HepG2 (cell line): ENCODE data around the gene EYA2.

Experiments used
- DNMT3B ChIP-seq: conservative IDR thresholded peaks from 2 replicates; pipeline ENCODE4 v1.6.1; 2016; ENCODE audit warnings: missing biosample characterization, control low read depth
- FOXK1 ChIP-seq: sonication (generic); formaldehyde crosslinking; IDR thresholded peaks from 2 replicates; pipeline ENCODE4 v1.4.0; 2020; ENCODE audit warnings: low read depth, missing genetic modification reagents, borderline replicate concordance
- JUN ChIP-seq: sonication (generic); formaldehyde crosslinking; IDR thresholded peaks from 2 replicates; pipeline ENCODE4 v1.4.0; 2020; ENCODE audit warnings: mild to moderate bottlenecking, missing genetic modification reagents
- POLR2A ChIP-seq, 2 experiments: IDR thresholded peaks; 2 replicates each; pipeline ENCODE4 v1.6.1; 2011; ENCODE audit warnings: low read depth in 2 of 2, low read length in 2 of 2, mild to moderate bottlenecking in 1 of 2, moderate library complexity in 1 of 2; ENCODE audit not compliant: insufficient read depth in 1 of 2
- ZIK1 ChIP-seq: sonication (generic); formaldehyde crosslinking; IDR thresholded peaks from 2 replicates; pipeline ENCODE4 v1.5.0; 2020; ENCODE audit warnings: mild to moderate bottlenecking, low read depth, missing genetic modification reagents, borderline replicate concordance
- ZNF124 ChIP-seq: sonication (generic); formaldehyde crosslinking; IDR thresholded peaks from 2 replicates; pipeline ENCODE4 v1.4.0; 2020; ENCODE audit warnings: missing genetic modification reagents
- ZNF607 ChIP-seq: sonication (generic); formaldehyde crosslinking; IDR thresholded peaks from 2 replicates; pipeline ENCODE4 v1.5.1; 2020; ENCODE audit warnings: missing genetic modification reagents, mild to moderate bottlenecking, borderline replicate concordance

DNA sequence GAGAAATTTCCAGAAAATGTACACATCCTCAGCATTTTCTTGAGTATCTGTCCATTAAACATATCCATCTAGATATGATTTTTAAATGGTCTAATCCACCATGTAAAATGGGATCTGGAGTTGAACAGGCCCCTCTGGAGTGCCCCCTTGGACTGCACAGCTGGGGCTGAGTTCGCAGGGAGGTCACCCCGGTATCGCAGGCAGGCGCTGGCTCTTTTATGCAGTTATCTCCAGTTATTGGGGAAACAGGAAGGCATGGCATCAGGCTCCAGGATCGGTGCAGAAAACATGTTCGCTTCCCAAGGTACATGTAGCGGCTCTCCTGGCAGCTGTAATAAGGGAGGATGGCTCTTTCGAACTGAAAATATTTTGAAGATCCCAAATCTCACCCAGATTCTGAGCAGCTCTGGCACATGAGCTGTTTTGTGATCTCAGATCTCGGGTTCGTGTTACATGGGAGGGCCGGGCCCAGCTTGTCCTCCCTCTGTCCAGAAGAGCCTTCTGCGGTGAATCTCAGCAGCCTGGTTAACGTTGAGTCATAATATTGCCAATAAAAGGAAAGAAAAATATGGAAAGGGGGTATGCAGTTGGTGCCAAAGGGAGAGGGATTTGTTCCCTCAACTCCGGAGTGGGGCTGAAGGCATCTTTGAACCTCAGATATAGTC lies 167.7 kb downstream of the EYA2 start:
- TF ChIP-seq DNMT3B (CRISPR knock-in tag) (no peak), FOXK1 (CRISPR knock-in tag) (no peak), ZNF124 (no peak), POLR2A (IDR thresholded peaks at IDR 0.05; ENCODE audit: insufficient read depth in 1 of 2, low read depth in 2 of 2, low read length in 2 of 2) (no peak), ZIK1 (no peak), JUN (CRISPR knock-in tag) (no peak), ZNF607 (no peak)
